ENCODE results near the gene CLDN25.
"Not testable (repeated sequence)": the region's sequence is repeated elsewhere in the genome, so short reads cannot be mapped to it uniquely, and the experiment has no call there.

CLDN25 gene

DNA sequence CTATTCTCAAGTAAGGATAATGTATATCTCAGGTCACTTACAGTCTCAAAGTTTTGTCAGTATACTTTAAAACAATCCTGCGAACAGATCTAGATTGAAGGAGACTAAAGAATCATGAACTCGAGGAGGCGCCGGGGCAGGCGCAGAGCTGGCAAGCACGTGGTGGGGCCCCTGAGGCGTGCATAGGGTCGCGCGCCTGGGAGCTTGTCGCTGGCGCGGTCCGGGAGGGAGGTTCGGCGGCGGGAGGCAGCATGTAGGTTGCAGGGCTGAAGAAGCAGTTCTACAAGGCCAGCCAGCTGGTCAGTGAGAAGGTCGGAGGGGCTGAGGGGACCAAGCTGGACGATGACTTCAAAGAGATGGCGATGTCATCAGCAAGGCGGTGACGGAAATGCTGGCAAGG, 9.4 kb downstream of the CLDN25 start:
- H3K27ac Mint-ChIP-seq, H3K9me3 Mint-ChIP-seq, ATAC-seq, H3K4me3 Mint-ChIP-seq, H3K36me3 Mint-ChIP-seq, H3K4me1 Mint-ChIP-seq: not testable (repeated sequence)
- peaks cover 15% of the 10 kb centered on the region for H3K27me3 Mint-ChIP-seq

GRCh38 chr11:113789675-113790320, 10.2 kb downstream of the CLDN25 start:
- Mint-ChIP-seq H3K27me3 (peaks cover 8% of the 10 kb centered on the region), H3K9me3 (no peaks in the 10 kb centered on the region), H3K4me1 (no peaks in the 10 kb centered on the region), H3K4me3 (no peak overlapping the region), H3K36me3 (no peaks in the 10 kb centered on the region), H3K27ac (no peak overlapping the region)
- ATAC-seq, result no peak

GRCh38 chr11:113796663-113797259, 17.2 kb downstream of the CLDN25 start:
- no peaks in the 10 kb centered on the region for H3K9me3 Mint-ChIP-seq
- H3K4me3 Mint-ChIP-seq, result no peak overlapping the region
- no peaks in the 10 kb centered on the region for H3K4me1 Mint-ChIP-seq
- H3K27me3 Mint-ChIP-seq, result no peaks in the 10 kb centered on the region
- no peak overlapping the region for H3K27ac Mint-ChIP-seq
- H3K36me3 Mint-ChIP-seq, result peaks cover 24% of the 10 kb centered on the region
- peak; percentile 67 for ATAC-seq

GRCh38 chr11:113802621-113803020, 23.0 kb downstream of the CLDN25 start:
- Mint-ChIP-seq H3K4me1 (no peaks in the 10 kb centered on the region), H3K27ac (no peak overlapping the region), H3K9me3 (no peaks in the 10 kb centered on the region), H3K36me3 (peaks cover 50% of the 10 kb centered on the region), H3K4me3 (no peak overlapping the region), H3K27me3 (no peaks in the 10 kb centered on the region)
- no peak for ATAC-seq

DNA sequence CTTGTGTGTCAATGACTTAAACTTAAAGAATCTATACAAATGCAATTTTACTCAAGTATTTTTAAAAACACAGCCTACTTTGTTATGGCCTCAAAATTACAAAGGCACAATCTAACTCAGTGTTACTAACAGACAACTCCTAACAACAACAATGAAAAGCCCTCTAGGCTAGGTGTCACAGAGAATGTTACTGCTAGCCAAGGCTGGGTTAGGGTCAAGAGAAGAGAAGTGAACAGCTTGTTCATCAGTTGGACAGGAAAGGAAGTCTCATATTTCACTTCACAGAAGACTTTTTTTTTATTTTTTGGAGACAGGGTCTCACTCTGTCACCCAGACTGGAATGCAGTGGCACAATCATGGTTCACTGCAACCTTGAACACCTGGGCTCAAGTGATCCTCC, 26.0 kb downstream of the CLDN25 start:
- Mint-ChIP-seq H3K9me3 (no peaks in the 10 kb centered on the region), H3K4me3 (no peak overlapping the region), H3K27ac (no peak overlapping the region), H3K4me1 (no peaks in the 10 kb centered on the region), H3K36me3 (peaks cover 57% of the 10 kb centered on the region), H3K27me3 (no peaks in the 10 kb centered on the region)
- ATAC-seq, result no peak

DNA sequence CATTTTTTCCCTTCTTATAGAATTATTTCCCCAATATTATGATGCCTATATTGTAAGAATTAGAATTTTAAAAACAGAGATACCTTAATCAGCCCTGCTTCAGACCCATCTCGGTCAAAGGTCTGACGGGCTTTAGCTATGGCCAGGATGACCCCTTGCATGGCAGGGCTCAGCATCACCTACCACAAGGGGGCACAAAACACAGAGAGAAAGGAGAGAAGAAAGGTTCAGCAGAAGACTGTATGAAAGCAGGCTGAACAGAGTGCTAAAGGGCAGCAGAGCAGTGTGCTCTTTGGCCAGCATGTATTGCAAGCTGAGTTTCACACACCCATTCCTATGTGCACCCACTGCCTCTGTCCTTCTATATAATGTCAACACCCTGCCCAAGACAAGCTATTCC, 26.8 kb downstream of the CLDN25 start:
- no peak overlapping the region for H3K4me3 Mint-ChIP-seq
- H3K27ac Mint-ChIP-seq, result no peak overlapping the region
- peak; percentile 59 for ATAC-seq
- peaks cover 51% of the 10 kb centered on the region for H3K36me3 Mint-ChIP-seq
- no peaks in the 10 kb centered on the region for H3K4me1 Mint-ChIP-seq
- H3K9me3 Mint-ChIP-seq, result no peaks in the 10 kb centered on the region
- no peaks in the 10 kb centered on the region for H3K27me3 Mint-ChIP-seq

DNA sequence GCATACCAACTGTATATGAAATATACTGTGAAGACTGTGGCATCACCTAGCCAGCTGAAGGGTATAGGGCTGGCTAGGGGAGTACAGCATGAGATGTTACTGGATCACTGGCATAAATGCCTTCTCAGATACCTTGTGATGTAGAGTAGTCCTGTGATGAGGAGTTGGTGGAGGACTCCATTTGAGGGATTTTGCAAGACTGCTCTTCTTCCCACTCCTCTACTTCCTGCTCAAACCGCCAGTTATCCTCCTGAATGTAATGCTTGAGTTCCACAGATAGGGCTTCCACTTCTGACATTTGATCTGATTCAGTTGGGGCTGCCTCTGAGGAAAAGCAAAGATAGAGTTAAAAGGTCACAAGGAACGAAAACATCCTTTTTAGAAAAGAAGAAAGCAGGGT, 29.3 kb downstream of the CLDN25 start:
- H3K4me1 Mint-ChIP-seq, result no peaks in the 10 kb centered on the region

DNA sequence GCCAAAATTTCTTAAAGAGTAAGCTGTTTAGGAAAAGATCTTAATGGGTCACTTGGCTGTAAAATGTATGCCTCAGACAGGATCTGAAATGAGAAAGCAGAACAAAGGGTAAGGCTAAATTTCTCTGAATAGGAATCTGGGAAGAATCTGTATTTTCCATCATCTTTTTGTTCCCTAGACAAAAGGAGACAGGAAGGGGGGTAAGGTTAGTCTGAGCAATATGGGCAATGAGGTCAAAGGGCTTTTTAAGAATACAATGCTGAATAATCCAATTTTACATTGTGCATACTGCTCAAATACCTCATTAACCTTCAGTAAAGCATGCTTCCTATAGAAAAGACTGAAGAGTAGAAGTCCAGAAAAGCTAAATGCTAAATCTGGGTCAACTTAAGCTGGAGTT, 34.6 kb downstream of the CLDN25 start:
- no peaks in the 10 kb centered on the region for H3K9me3 Mint-ChIP-seq
- H3K4me1 Mint-ChIP-seq, result no peaks in the 10 kb centered on the region
- no peak overlapping the region for H3K27ac Mint-ChIP-seq
- peaks cover 44% of the 10 kb centered on the region for H3K36me3 Mint-ChIP-seq
- no peaks in the 10 kb centered on the region for H3K27me3 Mint-ChIP-seq
- H3K4me3 Mint-ChIP-seq, result no peak overlapping the region
- ATAC-seq, result no peak

More for the DNA sequence above, 29.3 kb downstream of the CLDN25 start:
- ATAC-seq, result no peak
- H3K4me3 Mint-ChIP-seq, result no peak overlapping the region
- H3K27me3 Mint-ChIP-seq, result no peaks in the 10 kb centered on the region
- H3K36me3 Mint-ChIP-seq, result peaks cover 46% of the 10 kb centered on the region
- no peak overlapping the region for H3K27ac Mint-ChIP-seq
- no peaks in the 10 kb centered on the region for H3K9me3 Mint-ChIP-seq

- H3K9me3 Mint-ChIP-seq, result no peaks in the 10 kb centered on the region
- no peak overlapping the region for H3K4me3 Mint-ChIP-seq
- H3K36me3 Mint-ChIP-seq, result peaks cover 55% of the 10 kb centered on the region
- no peaks in the 10 kb centered on the region for H3K27me3 Mint-ChIP-seq
- no peak overlapping the region for H3K27ac Mint-ChIP-seq
- no peaks in the 10 kb centered on the region for H3K4me1 Mint-ChIP-seq
- ATAC-seq, result no peak
Measured at GRCh38 chr11:113817162-113817561, 37.6 kb downstream of the CLDN25 start.

DNA sequence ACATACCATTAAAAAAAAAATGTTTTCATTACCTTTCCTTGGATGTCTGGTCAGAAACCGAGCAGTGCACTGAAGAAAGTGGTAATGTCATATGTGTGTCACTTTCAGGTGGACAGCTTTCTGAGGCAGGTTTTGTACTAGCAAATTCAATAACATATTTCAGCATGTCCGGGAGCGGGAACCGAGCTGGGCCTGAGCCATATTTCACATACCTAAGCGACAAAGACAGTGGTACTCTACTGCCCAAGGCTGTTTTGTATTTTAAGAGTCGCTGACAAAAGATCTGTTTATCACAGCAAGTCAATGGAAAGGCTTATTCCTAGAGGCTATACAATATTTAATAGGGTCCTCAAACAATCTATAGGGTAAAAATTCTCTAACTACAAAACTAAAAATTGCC, 38.0 kb downstream of the CLDN25 start:
- H3K27me3 Mint-ChIP-seq, result no peaks in the 10 kb centered on the region
- no peak overlapping the region for H3K4me3 Mint-ChIP-seq
- H3K27ac Mint-ChIP-seq, result no peak overlapping the region
- no peaks in the 10 kb centered on the region for H3K4me1 Mint-ChIP-seq
- peaks cover 56% of the 10 kb centered on the region for H3K36me3 Mint-ChIP-seq
- ATAC-seq, result no peak
- H3K9me3 Mint-ChIP-seq, result no peaks in the 10 kb centered on the region

DNA sequence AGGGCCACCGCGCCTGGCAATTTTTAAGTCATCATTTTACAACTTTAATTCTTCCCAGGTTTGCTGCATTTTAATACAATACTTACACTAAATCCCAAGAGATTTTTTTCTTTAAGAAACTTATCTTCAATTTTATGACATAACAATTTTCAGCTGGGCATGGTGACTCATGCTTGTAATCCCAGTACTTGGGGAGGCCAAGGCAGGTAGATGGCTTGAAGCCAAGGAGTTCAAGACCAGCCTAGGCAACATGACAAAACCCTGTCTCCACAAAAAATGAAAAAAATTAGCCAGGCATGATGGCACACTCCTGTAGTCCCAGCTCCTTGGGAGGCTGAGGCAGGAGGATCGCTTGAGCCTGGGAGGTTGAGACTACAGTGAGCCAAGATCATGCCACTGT, 38.8 kb downstream of the CLDN25 start:
- ATAC-seq, result no peak
- Mint-ChIP-seq H3K9me3 (no peaks in the 10 kb centered on the region), H3K36me3 (peaks cover 61% of the 10 kb centered on the region), H3K4me3 (no peak overlapping the region), H3K27me3 (no peaks in the 10 kb centered on the region), H3K27ac (no peak overlapping the region), H3K4me1 (no peaks in the 10 kb centered on the region)

GRCh38 chr11:113827477-113827876, 47.9 kb downstream of the CLDN25 start:
- H3K4me3 Mint-ChIP-seq, result no peak overlapping the region
- no peaks in the 10 kb centered on the region for H3K27me3 Mint-ChIP-seq
- H3K36me3 Mint-ChIP-seq, result peaks cover 58% of the 10 kb centered on the region
- no peaks in the 10 kb centered on the region for H3K9me3 Mint-ChIP-seq
- H3K27ac Mint-ChIP-seq, result no peak overlapping the region
- ATAC-seq, result no peak
- H3K4me1 Mint-ChIP-seq, result peaks cover 9% of the 10 kb centered on the region

DNA sequence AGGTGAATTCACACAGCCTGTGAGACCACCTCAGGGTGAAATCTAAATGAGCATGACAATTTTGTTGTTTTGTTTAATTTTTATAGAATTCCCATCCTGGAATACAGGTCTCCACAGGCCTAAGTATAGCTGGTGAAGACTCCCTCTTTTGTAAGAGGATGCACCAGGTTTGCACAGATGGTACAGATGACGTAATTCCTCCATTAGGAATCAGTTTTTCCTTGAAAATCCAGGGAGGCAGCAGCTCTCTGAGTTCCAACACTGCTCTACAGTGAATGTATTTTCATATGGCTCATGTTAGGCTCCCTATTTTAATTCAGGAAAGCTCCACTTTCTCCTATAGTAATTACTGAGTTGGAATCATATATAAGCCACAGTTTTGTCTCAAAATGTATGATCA, 48.6 kb downstream of the CLDN25 start:
- Mint-ChIP-seq H3K27me3 (no peaks in the 10 kb centered on the region), H3K36me3 (peaks cover 55% of the 10 kb centered on the region), H3K4me1 (peaks cover 9% of the 10 kb centered on the region), H3K9me3 (no peaks in the 10 kb centered on the region), H3K27ac (no peak overlapping the region), H3K4me3 (no peak overlapping the region)
- no peak for ATAC-seq

- ATAC-seq, result no peak
- H3K27ac Mint-ChIP-seq, result no peak overlapping the region
- no peak overlapping the region for H3K4me3 Mint-ChIP-seq
- H3K9me3 Mint-ChIP-seq, result no peaks in the 10 kb centered on the region
- no peaks in the 10 kb centered on the region for H3K27me3 Mint-ChIP-seq
- peaks cover 50% of the 10 kb centered on the region for H3K36me3 Mint-ChIP-seq
- peaks cover 9% of the 10 kb centered on the region for H3K4me1 Mint-ChIP-seq
Measured at GRCh38 chr11:113829751-113830150, 50.2 kb downstream of the CLDN25 start.

Measured in stimulated activated memory B cell treated with anti-CD40 and anti-IgM and Interleukin-4, amounts not matched to agents 10 μg/mL and 1 μg/mL and 100 μg/mL, for 72 hours (primary cell).